ENCODE data around the gene HYOU1.
"Not testable (repeated sequence)": the region's sequence is repeated elsewhere in the genome, so short reads cannot be mapped to it uniquely, and the experiment has no call there.

The HYOU1 gene

DNA sequence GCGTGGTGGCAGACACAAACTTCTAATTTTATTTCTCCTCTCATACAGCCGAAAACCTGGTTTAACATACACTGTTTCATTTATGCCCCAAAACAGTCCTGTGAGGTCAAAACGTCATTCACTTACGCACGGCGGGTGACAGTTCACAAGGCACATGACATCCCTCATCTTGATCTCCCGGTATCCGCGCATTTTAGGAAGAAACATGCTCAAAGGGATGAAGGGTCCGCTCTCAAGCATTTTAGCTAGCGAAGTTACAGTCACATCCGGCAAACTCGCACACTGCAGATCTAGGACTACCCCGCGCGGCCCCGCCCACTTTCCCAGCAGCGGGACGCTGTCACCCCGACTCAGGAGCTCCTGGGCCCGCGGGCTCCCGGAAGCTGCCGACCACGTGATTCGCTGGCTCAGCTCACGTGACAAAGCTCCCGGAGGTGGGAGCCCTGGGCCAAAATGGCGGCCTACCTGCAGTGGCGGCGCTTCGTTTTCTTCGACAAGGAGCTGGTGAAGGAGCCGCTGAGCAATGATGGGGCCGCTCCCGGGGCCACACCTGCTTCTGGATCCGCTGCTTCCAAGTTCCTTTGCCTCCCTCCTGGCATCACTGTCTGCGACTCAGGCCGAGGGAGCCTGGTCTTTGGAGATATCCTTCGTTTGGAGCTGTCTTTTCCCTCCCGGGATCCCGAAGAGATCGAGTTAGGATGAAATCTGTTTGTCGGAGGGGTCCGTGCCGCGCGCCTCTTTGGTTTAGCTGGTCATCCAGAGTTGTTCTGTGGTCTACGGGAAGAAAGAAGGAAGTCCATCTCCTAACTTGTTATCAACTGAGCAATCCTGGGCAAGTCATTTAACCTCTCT, 10.6 kb upstream of the HYOU1 start, which contains the start of gene VPS11:
TSS of gene VPS11 (plus strand) at position 448 of the 852 bp plus-strand sequence. CDS start at position 454, 6 bp downstream.
- TF ChIP-seq, protein P1, sequence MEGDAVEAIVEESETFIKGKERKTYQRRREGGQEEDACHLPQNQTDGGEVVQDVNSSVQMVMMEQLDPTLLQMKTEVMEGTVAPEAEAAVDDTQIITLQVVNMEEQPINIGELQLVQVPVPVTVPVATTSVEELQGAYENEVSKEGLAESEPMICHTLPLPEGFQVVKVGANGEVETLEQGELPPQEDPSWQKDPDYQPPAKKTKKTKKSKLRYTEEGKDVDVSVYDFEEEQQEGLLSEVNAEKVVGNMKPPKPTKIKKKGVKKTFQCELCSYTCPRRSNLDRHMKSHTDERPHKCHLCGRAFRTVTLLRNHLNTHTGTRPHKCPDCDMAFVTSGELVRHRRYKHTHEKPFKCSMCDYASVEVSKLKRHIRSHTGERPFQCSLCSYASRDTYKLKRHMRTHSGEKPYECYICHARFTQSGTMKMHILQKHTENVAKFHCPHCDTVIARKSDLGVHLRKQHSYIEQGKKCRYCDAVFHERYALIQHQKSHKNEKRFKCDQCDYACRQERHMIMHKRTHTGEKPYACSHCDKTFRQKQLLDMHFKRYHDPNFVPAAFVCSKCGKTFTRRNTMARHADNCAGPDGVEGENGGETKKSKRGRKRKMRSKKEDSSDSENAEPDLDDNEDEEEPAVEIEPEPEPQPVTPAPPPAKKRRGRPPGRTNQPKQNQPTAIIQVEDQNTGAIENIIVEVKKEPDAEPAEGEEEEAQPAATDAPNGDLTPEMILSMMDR (IDR thresholded peaks at IDR 0.05; ENCODE audit: low read depth, low read length) = no peak
- peak within 1 kb of the TSS; percentile 99 for H3K4me3 ChIP-seq (ENCODE audit: low read depth, low read length)
- in situ Hi-C loops (cut with HindIII; ENCODE audit: low sequenced_read_pairs) = no loop called here
- DNase-seq (ENCODE audit: low read depth, low spot score) = peak; percentile 96

DNA sequence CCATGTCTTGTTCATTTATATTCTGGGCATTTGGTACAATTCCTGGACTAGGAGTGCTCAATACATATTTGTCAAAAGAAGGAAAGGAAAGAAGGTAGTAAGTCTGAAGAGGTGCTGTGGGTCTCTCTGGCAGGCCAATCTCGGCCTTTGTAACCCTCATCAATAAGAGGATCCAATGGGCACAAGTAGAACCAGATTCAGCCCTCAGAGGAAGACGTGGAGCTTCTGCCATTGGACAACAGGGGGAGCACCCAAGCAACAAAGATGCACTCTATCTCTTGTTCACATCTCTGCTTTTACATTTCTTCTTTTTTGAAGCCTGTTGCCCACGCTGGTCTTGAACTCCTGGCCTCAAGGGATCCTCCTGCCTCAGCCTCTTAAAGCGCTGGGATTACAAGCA, 8.4 kb upstream of the HYOU1 start:
- no peak overlapping the region for H3K4me3 ChIP-seq (ENCODE audit: low read depth, low read length)
- in situ Hi-C loops (cut with HindIII; ENCODE audit: low sequenced_read_pairs) = no loop called here
- peak; percentile 35 for DNase-seq (ENCODE audit: low read depth, low spot score)
- TF ChIP-seq, protein P1 (IDR thresholded peaks at IDR 0.05; ENCODE audit: low read depth, low read length) = peak; percentile 63

DNA sequence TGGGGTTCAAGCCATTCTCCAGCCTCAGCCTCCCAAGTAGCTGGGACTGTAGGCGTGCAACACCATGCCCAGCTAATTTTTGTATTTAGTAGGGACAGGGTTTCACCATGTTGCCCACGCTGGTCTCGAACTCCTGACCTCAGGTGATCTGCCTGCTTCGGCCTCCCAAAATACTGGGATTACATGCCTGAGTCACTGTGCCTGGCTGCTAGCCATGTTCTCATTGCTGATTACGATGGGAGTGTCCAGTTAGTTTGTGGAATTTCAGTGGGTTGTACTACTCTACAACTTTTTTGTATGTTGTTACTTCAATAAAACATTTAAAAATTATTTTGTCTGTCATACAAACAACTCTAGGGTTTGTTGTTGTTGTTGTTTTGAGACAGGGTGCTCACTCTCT, 5.8 kb upstream of the HYOU1 start:
- in situ Hi-C loops (cut with HindIII; ENCODE audit: low sequenced_read_pairs) = no loop called here
- DNase-seq (ENCODE audit: low read depth, low spot score) = peak; percentile 23
- TF ChIP-seq, protein P1 (IDR thresholded peaks at IDR 0.05; ENCODE audit: low read depth, low read length) = no peak
- H3K4me3 ChIP-seq (ENCODE audit: low read depth, low read length) = no peak overlapping the region

DNA sequence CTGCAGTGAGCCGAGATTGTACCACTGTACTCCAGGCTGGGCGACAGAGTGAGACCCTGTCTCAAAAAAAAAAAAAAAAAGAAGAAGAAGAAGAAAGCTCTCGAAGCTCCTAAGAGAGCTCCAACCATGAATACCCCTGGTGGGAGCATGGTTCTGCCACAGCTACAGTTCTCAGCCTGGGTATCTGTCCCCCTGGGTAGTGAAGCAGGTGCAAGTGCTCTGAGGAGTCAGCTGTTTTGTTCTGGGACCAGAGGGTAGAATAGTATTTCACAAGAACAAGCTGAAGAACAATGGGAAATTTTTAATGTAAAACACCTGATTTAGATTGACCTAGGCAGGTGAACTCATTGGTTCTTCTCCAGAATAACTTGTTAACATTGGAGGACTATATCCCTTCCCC, 4.3 kb upstream of the HYOU1 start:
- DNase-seq (ENCODE audit: low read depth, low spot score) = no peak
- H3K4me3 ChIP-seq (ENCODE audit: low read depth, low read length) = no peak overlapping the region
- in situ Hi-C loops (cut with HindIII; ENCODE audit: low sequenced_read_pairs) = no loop called here
- TF ChIP-seq, protein P1 (IDR thresholded peaks at IDR 0.05; ENCODE audit: low read depth, low read length) = no peak

DNA sequence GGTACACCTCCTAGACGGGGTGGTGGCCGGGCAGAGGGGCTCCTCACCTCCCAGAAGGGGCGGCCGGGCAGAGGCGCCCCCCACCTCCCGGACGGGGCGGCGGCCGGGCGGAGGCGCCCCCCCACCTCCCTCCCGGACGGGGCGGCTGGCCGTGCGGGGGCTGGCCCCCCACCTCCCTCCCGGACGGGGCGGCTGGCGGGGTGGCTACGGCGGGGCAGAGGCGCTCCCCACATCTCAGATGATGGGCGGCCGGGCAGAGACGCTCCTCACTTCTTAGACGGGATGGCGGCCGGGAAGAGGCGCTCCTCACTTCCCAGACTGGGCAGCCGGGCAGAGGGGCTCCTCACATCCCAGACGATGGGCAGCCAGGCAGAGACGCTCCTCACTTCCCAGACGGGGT, 2.1 kb upstream of the HYOU1 start:
- H3K4me3 ChIP-seq (ENCODE audit: low read depth, low read length); in situ Hi-C loops (cut with HindIII; ENCODE audit: low sequenced_read_pairs); DNase-seq (ENCODE audit: low read depth, low spot score): not testable (repeated sequence)

DNA sequence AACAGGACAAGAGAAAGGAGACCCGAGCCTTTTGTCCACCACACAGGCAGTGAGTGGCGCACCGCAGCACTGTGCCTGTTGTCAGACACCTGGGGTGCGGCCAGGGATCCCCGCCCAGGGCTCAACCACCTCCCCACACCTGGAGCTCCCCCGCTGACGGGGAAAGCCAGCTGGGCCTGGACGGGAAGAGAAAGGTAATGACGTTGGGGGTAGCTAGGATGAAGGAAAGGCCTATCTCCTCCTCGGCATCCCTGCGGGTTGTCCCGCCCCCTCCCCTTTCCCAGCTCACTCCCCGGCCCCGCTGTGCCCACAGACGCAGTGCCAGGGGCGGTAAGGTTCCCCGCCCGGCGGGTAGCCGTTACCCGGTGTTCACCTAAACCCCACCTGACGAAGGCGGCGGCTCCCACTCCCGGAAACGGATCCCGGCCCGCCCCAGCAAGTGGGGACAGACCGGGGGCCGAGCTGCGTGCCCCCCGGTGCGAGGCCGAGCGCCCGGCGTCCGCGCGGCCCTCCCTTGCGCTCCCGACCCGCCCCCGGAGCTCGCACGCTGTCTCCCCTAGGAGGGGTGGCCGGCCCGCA, 495 bp downstream of the HYOU1 start:
- H3K4me3 ChIP-seq (ENCODE audit: low read depth, low read length) = peak overlapping the region; percentile 73
- in situ Hi-C loops (cut with HindIII; ENCODE audit: low sequenced_read_pairs) = no loop called here
- TF ChIP-seq, protein P1 (IDR thresholded peaks at IDR 0.05; ENCODE audit: low read depth, low read length) = no peak
- DNase-seq (ENCODE audit: low read depth, low spot score) = no peak

DNA sequence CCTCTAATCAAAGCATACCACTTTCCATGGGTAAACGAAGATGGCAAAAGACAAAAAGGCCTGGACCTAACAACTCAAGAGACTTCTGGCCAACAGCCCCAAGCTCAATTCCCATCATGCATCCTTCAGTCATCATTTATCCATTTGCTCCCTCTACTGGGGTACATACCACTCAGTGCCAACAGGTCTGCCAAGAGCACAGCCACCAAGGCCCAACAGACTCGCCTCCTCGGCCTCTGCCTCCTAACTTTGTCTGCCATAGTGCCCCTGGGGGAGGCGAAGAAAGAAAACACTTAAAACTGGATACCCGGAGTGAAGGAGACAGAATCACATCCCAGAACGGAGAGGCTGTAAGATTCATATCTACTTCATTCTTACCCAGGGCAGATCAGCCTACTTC, 1.1 kb downstream of the HYOU1 start:
- TF ChIP-seq, protein P1 (IDR thresholded peaks at IDR 0.05; ENCODE audit: low read depth, low read length) = peak; percentile 5
- peak overlapping the region; percentile 73 for H3K4me3 ChIP-seq (ENCODE audit: low read depth, low read length)
- peak; percentile 24 for DNase-seq (ENCODE audit: low read depth, low spot score)
- in situ Hi-C loops (cut with HindIII; ENCODE audit: low sequenced_read_pairs) = no loop called here
